H7 (cell line): Measurements from ENCODE around the gene MIR17HG. TPM values are rescaled to one million over a fixed set of nuclear protein-coding genes. Genes with fewer than 3 reads are reported as not detected.
"Not testable (repeated sequence)": the region's sequence is repeated elsewhere in the genome, so short reads cannot be mapped to it uniquely, and the experiment has no call there.

Experiments used
- DNase-seq: peaks from one replicate; pipeline ENCODE4 v3.0.0; 2012
- H3K27me3 ChIP-seq: 2 replicates; pipeline ENCODE4 v1.6.0; 2011; ENCODE audit warnings: mild to moderate bottlenecking, low read length; ENCODE audit not compliant: control insufficient read depth, insufficient read depth
- H3K36me3 ChIP-seq: replicated peaks from 2 replicates; pipeline ENCODE4 v1.5.1; 2011; ENCODE audit warnings: low read length; ENCODE audit not compliant: control insufficient read depth, insufficient read depth
- H3K4me3 ChIP-seq: 2 replicates; pipeline ENCODE4 v1.5.1; 2011; ENCODE audit warnings: low read depth, mild to moderate bottlenecking, control low read depth, low read length, moderate library complexity; ENCODE audit not compliant: insufficient read depth
- total RNA-seq: library from RNA; depleted of rRNA; stranded (reverse); fragments of >200 nt; shearing (Covaris generic); gene quantifications from 2 replicates; pipeline ENCODE4 v1.2.3, GENCODE V29; 2014

MIR17HG gene
- total RNA-seq, 1 experiment from 2014 or later: 19.6 TPM

DNA sequence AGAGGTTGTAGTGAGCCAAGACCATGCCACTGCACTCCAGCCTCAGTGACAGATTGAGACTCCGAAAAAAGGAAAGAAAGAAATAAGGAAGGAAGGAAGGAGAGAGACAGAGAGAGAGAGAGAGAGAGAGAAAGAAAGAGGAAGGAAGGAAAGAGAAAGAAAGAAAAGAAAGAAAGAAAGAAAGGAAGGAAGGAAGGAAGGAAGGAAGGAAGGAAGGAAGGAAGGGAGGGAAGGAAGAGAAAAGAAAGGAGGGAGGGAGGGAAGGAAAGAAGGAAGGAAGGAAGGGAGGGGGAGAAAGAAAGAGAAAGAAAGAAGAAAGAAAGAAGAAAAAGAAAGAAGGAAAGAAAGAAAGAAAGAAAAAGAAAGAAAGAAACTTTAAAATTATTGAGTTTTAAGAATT, 26.5 kb upstream of the MIR17HG start:
- not testable (repeated sequence) for DNase-seq, H3K27me3 ChIP-seq, H3K36me3 ChIP-seq, H3K4me3 ChIP-seq

- no peaks in the 10 kb centered on the region for H3K36me3 ChIP-seq
- H3K4me3 ChIP-seq: no peak overlapping the region
- no peak for DNase-seq
- H3K27me3 ChIP-seq: no peaks in the 10 kb centered on the region
Observed at GRCh38 chr13:91323349-91323748, 24.1 kb upstream of the MIR17HG start.

- H3K36me3 ChIP-seq: no peaks in the 10 kb centered on the region
- DNase-seq: no peak
Observed at GRCh38 chr13:91326146-91326545, 21.3 kb upstream of the MIR17HG start.

DNA sequence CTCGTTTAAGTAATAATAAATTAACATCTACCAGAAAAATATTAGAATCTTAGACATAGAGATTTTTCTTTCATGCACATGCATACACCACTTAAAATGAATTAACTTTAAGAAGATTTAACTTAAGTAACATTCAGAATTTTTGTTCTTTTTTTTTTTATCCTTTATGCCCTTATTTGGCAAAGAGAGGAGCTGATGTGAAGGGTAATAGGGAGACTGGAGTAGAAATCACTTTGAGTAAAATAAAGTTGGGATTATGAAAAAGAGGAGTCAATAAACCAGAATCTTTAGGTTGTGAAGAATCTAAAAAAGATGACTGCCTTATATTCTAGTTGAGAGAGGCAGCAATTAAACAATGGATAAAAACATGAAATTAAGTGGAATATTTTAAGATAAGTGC, 18.8 kb upstream of the MIR17HG start:
- Histone ChIP-seq H3K36me3 (no peaks in the 10 kb centered on the region), H3K4me3 (no peak overlapping the region), H3K27me3 (no peaks in the 10 kb centered on the region)
- no peak for DNase-seq

More at GRCh38 chr13:91326146-91326545, 21.3 kb upstream of the MIR17HG start:
- Histone ChIP-seq H3K4me3 (no peak overlapping the region), H3K27me3 (no peaks in the 10 kb centered on the region)

- no peak overlapping the region for H3K4me3 ChIP-seq
- no peaks in the 10 kb centered on the region for H3K27me3 ChIP-seq
- DNase-seq: no peak
- H3K36me3 ChIP-seq: no peaks in the 10 kb centered on the region
Observed at GRCh38 chr13:91329733-91330132, 17.8 kb upstream of the MIR17HG start.

GRCh38 chr13:91331047-91331915, 16.2 kb upstream of the MIR17HG start:
- no peak for DNase-seq
- Histone ChIP-seq H3K27me3 (no peaks in the 10 kb centered on the region), H3K36me3 (no peaks in the 10 kb centered on the region), H3K4me3 (no peak overlapping the region)

DNA sequence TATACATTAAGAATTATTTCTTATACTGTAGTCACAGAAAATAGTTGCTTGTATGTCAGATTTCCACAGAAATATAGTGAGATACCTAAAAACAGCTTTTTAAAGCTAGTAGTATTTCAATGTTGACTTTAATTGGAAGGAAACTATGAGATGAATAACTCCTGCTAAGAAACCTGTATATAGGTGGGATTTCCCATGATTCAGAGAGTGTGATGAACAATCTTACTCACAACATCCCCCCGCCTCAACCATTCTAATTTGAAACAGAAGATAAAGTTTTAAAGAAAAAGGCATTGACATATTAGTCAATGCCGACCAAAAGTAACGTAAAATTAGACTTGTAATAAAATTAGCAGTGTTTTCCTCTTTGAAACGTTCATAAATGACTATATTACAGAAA, 1.4 kb upstream of the MIR17HG start:
- H3K4me3 ChIP-seq: no peak overlapping the region
- H3K36me3 ChIP-seq: peaks cover 12% of the 10 kb centered on the region
- no peaks in the 10 kb centered on the region for H3K27me3 ChIP-seq
- DNase-seq: no peak

GRCh38 chr13:91346850-91347201, 661 bp upstream of the MIR17HG start:
- Histone ChIP-seq H3K27me3 (no peaks in the 10 kb centered on the region), H3K36me3 (peaks cover 18% of the 10 kb centered on the region), H3K4me3 (peak overlapping the region; percentile 77)
- DNase-seq: peak; percentile 27

- Histone ChIP-seq H3K4me3 (peak overlapping the region; percentile 77), H3K27me3 (no peaks in the 10 kb centered on the region), H3K36me3 (peaks cover 26% of the 10 kb centered on the region)
- DNase-seq: peak; percentile 50
Observed at GRCh38 chr13:91347996-91348905, 764 bp downstream of the MIR17HG start.

- peak; percentile 91 for DNase-seq
- Histone ChIP-seq H3K36me3 (peaks cover 31% of the 10 kb centered on the region), H3K27me3 (no peaks in the 10 kb centered on the region), H3K4me3 (peak overlapping the region; percentile 77)
Observed at GRCh38 chr13:91348906-91349435, 1.5 kb downstream of the MIR17HG start.

DNA sequence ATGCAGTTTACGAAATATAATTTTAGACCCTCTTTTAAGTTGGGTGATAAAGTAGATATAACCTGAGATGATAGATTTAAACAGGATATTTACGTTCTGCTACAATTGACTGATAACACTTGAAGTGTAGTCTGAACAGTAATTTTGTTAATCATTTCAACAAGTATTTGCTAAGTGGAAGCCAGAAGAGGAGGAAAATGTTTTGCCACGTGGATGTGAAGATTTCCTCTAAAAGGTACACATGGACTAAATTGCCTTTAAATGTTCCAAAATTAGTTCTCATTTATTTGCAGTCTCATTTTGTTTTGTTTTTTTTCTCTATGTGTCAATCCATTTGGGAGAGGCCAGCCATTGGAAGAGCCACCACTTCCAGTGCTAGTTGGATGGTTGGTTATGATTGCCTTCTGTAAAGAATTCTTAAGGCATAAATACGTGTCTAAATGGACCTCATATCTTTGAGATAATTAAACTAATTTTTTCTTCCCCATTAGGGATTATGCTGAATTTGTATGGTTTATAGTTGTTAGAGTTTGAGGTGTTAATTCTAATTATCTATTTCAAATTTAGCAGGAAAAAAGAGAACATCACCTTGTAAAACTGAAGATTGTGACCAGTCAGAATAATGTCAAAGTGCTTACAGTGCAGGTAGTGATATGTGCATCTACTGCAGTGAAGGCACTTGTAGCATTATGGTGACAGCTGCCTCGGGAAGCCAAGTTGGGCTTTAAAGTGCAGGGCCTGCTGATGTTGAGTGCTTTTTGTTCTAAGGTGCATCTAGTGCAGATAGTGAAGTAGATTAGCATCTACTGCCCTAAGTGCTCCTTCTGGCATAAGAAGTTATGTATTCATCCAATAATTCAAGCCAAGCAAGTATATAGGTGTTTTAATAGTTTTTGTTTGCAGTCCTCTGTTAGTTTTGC, 2.8 kb downstream of the MIR17HG start:
- Histone ChIP-seq H3K4me3 (peak overlapping the region; percentile 77), H3K27me3 (no peaks in the 10 kb centered on the region), H3K36me3 (peaks cover 36% of the 10 kb centered on the region)
- DNase-seq: no peak

GRCh38 chr13:91351123-91351522, 3.6 kb downstream of the MIR17HG start:
- H3K27me3 ChIP-seq: no peaks in the 10 kb centered on the region
- no peak overlapping the region for H3K4me3 ChIP-seq
- DNase-seq: no peak
- peaks cover 36% of the 10 kb centered on the region for H3K36me3 ChIP-seq

GRCh38 chr13:91351980-91352379, 4.5 kb downstream of the MIR17HG start:
- DNase-seq: no peak
- H3K27me3 ChIP-seq: no peaks in the 10 kb centered on the region
- no peak overlapping the region for H3K4me3 ChIP-seq
- peaks cover 36% of the 10 kb centered on the region for H3K36me3 ChIP-seq

DNA sequence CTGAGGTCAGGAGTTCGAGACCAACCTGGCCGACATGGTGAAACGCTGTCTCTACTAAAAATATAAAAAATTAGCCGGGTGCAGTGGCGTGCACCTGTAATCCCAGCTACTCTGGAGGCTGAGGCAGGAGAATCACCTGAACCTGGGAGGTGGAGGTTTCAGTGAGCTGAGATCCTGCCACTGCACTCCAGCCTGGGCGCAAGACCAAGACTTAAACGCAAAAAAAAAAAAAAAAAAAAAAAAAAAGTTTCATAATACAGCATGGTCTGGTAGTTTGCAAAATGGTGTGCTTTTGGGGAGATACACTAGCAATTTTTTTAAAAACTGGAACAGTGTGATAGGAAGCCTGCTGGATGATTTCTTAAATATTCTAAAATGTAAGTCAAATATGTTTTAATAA, 5.4 kb downstream of the MIR17HG start:
- H3K27me3 ChIP-seq, H3K4me3 ChIP-seq, DNase-seq: not testable (repeated sequence)
- H3K36me3 ChIP-seq: peaks cover 36% of the 10 kb centered on the region
